Neural cell (in vitro differentiated cells): ENCODE measurements around the gene DUS3L. TPM values are rescaled to one million over a fixed set of nuclear protein-coding genes. Genes with fewer than 3 reads are reported as not detected.

ENCODE experiments used
- H2AFZ ChIP-seq: fragments of 200-600, 300-800 bp; sonication (generic), shearing (Covaris generic); 2 replicates; pipeline ENCODE4 v1.6.0; 2014; ENCODE audit warnings: low read depth, mild to moderate bottlenecking, antibody characterized with exemption, low read length, moderate library complexity
- H3F3A ChIP-seq: fragments of 200-600 bp; shearing (Covaris generic); 2 replicates; pipeline ENCODE4 v1.6.1; 2016; ENCODE audit warnings: mild to moderate bottlenecking, moderate library complexity, mixed read lengths, antibody characterized with exemption, low read length; ENCODE audit not compliant: insufficient read depth, poor library complexity, severe bottlenecking
- H3K27ac ChIP-seq: fragments of 200-600, 300-800 bp; sonication (generic), shearing (Covaris generic); 2 replicates; pipeline ENCODE4 v1.5.1; 2014; ENCODE audit warnings: mild to moderate bottlenecking, low read length, moderate library complexity
- H3K27me3 ChIP-seq: fragments of 300-800, 200-600 bp; sonication (generic), shearing (Covaris generic); 2 replicates; pipeline ENCODE4 v1.6.0; 2014; ENCODE audit warnings: mild to moderate bottlenecking, low read depth, low read length, moderate library complexity; ENCODE audit not compliant: insufficient read depth
- H3K36me3 ChIP-seq: fragments of 300-800, 200-600 bp; sonication (generic), shearing (Covaris generic); 2 replicates; pipeline ENCODE4 v1.5.1; 2014; ENCODE audit warnings: mild to moderate bottlenecking, antibody characterized with exemption, low read length, moderate library complexity; ENCODE audit not compliant: insufficient read depth
- H3K4me2 ChIP-seq: fragments of 300-800, 200-600 bp; sonication (generic), shearing (Covaris generic); 2 replicates; pipeline ENCODE4 v1.6.0; 2014; ENCODE audit warnings: mild to moderate bottlenecking, low read length
- H3K4me3 ChIP-seq: fragments of 300-800, 200-600 bp; sonication (generic), shearing (Covaris generic); 2 replicates; pipeline ENCODE4 v1.5.1; 2014; ENCODE audit warnings: mild to moderate bottlenecking, low read length, moderate library complexity
- H3K79me2 ChIP-seq: fragments of 200-600 bp; shearing (Covaris generic); replicated peaks from 2 replicates; pipeline ENCODE4 v1.6.0; 2014; ENCODE audit warnings: mild to moderate bottlenecking, low read length, moderate library complexity; ENCODE audit not compliant: insufficient read depth
- H3K9ac ChIP-seq: fragments of 300-800, 200-600 bp; sonication (generic), shearing (Covaris generic); 2 replicates; pipeline ENCODE4 v1.6.1; 2016; ENCODE audit warnings: mild to moderate bottlenecking, low read length, mixed read lengths
- H3K9me2 ChIP-seq: fragments of 200-600 bp; shearing (Covaris generic); 2 replicates; pipeline ENCODE4 v1.6.1; 2016; ENCODE audit warnings: mild to moderate bottlenecking, low read length, mixed read lengths; ENCODE audit not compliant: insufficient read depth
- H3K9me3 ChIP-seq: fragments of 200-600, 300-800 bp; sonication (generic), shearing (Covaris generic); 2 replicates; pipeline ENCODE4 v1.6.1; 2016; ENCODE audit warnings: mild to moderate bottlenecking, mixed run types, low read length, moderate library complexity, mixed read lengths
- H4K20me1 ChIP-seq: fragments of 200-600 bp; shearing (Covaris generic); 2 replicates; pipeline ENCODE4 v1.6.1; 2016; ENCODE audit warnings: mild to moderate bottlenecking, mixed run types; ENCODE audit not compliant: insufficient read depth
- EP300 ChIP-seq: fragments of 450-650 bp; conservative IDR thresholded peaks from 2 replicates; pipeline ENCODE4 v1.6.1; 2014; ENCODE audit warnings: antibody characterized with exemption, mild to moderate bottlenecking, moderate library complexity; ENCODE audit not compliant: poor library complexity, severe bottlenecking
- EZH2 ChIP-seq: fragments of 200-600, 300-800 bp; shearing (Covaris generic), sonication (generic); IDR thresholded peaks from 2 replicates; pipeline ENCODE4 v1.6.1; 2014; ENCODE audit warnings: antibody characterized with exemption, low read length, borderline replicate concordance, mild to moderate bottlenecking; ENCODE audit not compliant: insufficient read depth, poor library complexity, severe bottlenecking
- MXI1 ChIP-seq: fragments of 450-650 bp; conservative IDR thresholded peaks from 2 replicates; pipeline ENCODE4 v1.6.1; 2014; ENCODE audit warnings: antibody characterized with exemption, mild to moderate bottlenecking; ENCODE audit not compliant: poor library complexity, severe bottlenecking
- POLR2AphosphoS5 ChIP-seq: IDR thresholded peaks from 2 replicates; pipeline ENCODE4 v1.6.1; 2012
- RAD21 ChIP-seq: fragments of 450-650 bp; conservative IDR thresholded peaks from 2 replicates; pipeline ENCODE4 v1.6.1; 2014; ENCODE audit warnings: antibody characterized with exemption, mild to moderate bottlenecking, moderate library complexity
- REST ChIP-seq: IDR thresholded peaks from 2 replicates; pipeline ENCODE4 v1.6.1; 2012; ENCODE audit warnings: borderline replicate concordance
- SMC3 ChIP-seq: fragments of 450-650 bp; conservative IDR thresholded peaks from 2 replicates; pipeline ENCODE4 v1.6.1; 2014; ENCODE audit warnings: antibody characterized with exemption, mild to moderate bottlenecking, moderate library complexity; ENCODE audit not compliant: poor library complexity
- TAF1 ChIP-seq: IDR thresholded peaks from 2 replicates; pipeline ENCODE4 v1.6.1; 2012; ENCODE audit warnings: low read depth
- polyA plus RNA-seq: library from polyadenylated mRNA; depleted of rRNA; stranded (reverse); fragments of >200 nt; gene quantifications from 2 replicates; pipeline ENCODE4 v1.2.3, GENCODE V29; 2014
- TF ChIP-seq, protein P1 (sequence below): fragments of 450-650 bp; IDR thresholded peaks from 2 replicates; pipeline ENCODE4 v1.5.1; 2014; ENCODE audit warnings: antibody characterized with exemption, mild to moderate bottlenecking, moderate library complexity; ENCODE audit not compliant: poor library complexity, severe bottlenecking

Gene DUS3L
- polyA plus RNA-seq, 1 donor from 2014 or later: 34.2 TPM

DNA sequence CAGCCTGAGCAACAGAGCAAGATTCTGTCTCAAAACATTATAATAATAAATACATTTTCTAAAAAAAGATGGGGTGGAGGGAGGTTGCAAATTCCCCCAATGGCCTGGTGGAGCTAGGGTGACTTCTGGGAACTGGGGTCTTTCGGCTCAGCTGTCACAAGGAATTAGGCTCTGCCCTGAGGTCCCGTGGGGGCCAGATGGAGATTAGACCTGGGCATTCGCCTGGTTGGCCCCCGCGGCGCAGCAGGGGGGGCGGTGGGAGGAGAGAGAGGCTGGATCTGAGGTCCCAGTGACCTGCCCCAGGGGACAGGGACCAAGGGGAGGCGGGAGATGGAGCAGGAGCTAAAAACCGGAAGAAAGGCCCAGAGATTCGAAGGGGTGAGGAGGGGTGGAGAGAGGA is 33.8 kb upstream of the DUS3L start:
- no peak overlapping the region for H3K4me3 ChIP-seq
- TF ChIP-seq MXI1 (no peak), REST (no peak), TAF1 (no peak), EZH2 (no peak), SMC3 (no peak), EP300 (no peak), RAD21 (no peak)
- TF ChIP-seq, protein P1, sequence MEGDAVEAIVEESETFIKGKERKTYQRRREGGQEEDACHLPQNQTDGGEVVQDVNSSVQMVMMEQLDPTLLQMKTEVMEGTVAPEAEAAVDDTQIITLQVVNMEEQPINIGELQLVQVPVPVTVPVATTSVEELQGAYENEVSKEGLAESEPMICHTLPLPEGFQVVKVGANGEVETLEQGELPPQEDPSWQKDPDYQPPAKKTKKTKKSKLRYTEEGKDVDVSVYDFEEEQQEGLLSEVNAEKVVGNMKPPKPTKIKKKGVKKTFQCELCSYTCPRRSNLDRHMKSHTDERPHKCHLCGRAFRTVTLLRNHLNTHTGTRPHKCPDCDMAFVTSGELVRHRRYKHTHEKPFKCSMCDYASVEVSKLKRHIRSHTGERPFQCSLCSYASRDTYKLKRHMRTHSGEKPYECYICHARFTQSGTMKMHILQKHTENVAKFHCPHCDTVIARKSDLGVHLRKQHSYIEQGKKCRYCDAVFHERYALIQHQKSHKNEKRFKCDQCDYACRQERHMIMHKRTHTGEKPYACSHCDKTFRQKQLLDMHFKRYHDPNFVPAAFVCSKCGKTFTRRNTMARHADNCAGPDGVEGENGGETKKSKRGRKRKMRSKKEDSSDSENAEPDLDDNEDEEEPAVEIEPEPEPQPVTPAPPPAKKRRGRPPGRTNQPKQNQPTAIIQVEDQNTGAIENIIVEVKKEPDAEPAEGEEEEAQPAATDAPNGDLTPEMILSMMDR: no peak
- H2AFZ ChIP-seq: no peak overlapping the region
- H3K36me3 ChIP-seq: no peaks in the 10 kb centered on the region
- no peak overlapping the region for H3K4me2 ChIP-seq
- no peaks in the 10 kb centered on the region for H3K9me2 ChIP-seq
- no peaks in the 10 kb centered on the region for H3F3A ChIP-seq
- H3K9ac ChIP-seq: no peak overlapping the region
- H3K27ac ChIP-seq: no peak overlapping the region
- H3K9me3 ChIP-seq: no peaks in the 10 kb centered on the region
- H3K79me2 ChIP-seq: no peaks in the 10 kb centered on the region
- H4K20me1 ChIP-seq: no peaks in the 10 kb centered on the region
- H3K27me3 ChIP-seq: no peaks in the 10 kb centered on the region

DNA sequence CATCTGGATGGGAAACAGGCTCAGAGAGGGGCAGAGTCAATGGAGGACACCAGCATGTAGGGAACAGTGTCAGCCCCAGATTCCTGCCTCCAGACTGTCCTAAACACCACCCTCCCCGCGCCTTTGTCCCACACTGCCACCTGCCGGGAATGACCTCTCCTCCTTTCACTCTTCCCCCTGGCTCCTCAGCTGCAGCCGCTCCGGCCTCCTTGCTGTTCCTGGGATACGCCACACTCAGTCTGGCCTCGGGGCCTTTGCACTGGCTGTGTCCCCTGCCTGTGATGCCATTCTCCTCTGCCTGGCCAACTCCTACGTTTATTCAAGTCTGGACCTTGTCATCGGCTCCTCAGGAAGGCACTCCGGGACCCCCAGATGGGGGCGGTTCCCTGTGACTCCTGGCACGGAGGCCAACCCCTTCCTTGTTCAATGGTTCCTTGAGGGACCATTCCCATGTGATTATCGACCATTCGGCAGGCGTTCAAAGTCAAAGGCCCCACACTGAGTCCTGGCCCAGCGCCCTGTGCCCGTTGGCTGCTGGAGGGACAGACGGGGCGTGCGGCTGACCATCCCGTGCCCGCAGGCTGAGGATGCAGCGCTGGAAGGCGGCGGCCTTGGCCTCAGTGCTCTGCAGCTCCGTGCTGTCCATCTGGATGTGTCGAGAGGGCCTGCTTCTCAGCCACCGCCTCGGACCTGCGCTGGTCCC is 32.8 kb upstream of the DUS3L start:
- no peaks in the 10 kb centered on the region for H3K36me3 ChIP-seq
- H3K4me2 ChIP-seq: no peak overlapping the region
- no peaks in the 10 kb centered on the region for H4K20me1 ChIP-seq
- TF ChIP-seq, protein P1: no peak
- no peak for TF ChIP-seq POLR2AphosphoS5
- TF ChIP-seq REST: no peak
- TF ChIP-seq EP300: no peak
- no peak for TF ChIP-seq SMC3
- no peak for TF ChIP-seq EZH2
- TF ChIP-seq MXI1: no peak
- TF ChIP-seq TAF1: no peak
- H3K9me2 ChIP-seq: no peaks in the 10 kb centered on the region
- no peak overlapping the region for H3K9ac ChIP-seq
- no peaks in the 10 kb centered on the region for H3K27me3 ChIP-seq
- H3K79me2 ChIP-seq: no peaks in the 10 kb centered on the region
- no peaks in the 10 kb centered on the region for H3K9me3 ChIP-seq
- no peaks in the 10 kb centered on the region for H3F3A ChIP-seq
- no peak overlapping the region for H3K27ac ChIP-seq
- no peak overlapping the region for H2AFZ ChIP-seq
- no peak overlapping the region for H3K4me3 ChIP-seq
